ENCODE results near the gene CACNA1S.

- TF ChIP-seq CTCF (IDR thresholded peaks at IDR 0.05) (no peak), POLR2A (IDR thresholded peaks at IDR 0.05) (no peak)
Measured at GRCh38 chr1:201116091-201116490, 3.9 kb upstream of the CACNA1S start.
